GM12878 (cell line): ENCODE measurements around the gene AP5Z1. TPM values are rescaled to one million over a fixed set of nuclear protein-coding genes. Genes with fewer than 3 reads are reported as not detected.

ENCODE experiments used
- ATAC-seq: fragments of 200-7000 bp; cut with Tn5 transposase; 3 replicates; pipeline ENCODE4 v1.9.1; 2020; ENCODE audit warnings: mild to moderate bottlenecking, moderate library complexity
- BruUV-seq: library from RNA; stranded (reverse); fragments of 400-500 nt; replicated peaks from 2 replicates; lab custom pipeline; 2021; lab: Mats Ljungman, UMichigan
- CTCF ChIA-PET: fragments of 300-600 bp; sonication (Branson Sonifier 250); formaldehyde crosslinking; extraction: SDS; loops from one replicate; lab custom pipeline; 2021; ENCODE audit warnings: inconsistent platforms; lab: Yijun Ruan, JAX
- POLR2A ChIA-PET: fragments of 350-600 bp; formaldehyde crosslinking; extraction: SDS; loops from one replicate; lab custom pipeline; 2021; ENCODE audit warnings: inconsistent platforms; lab: Charles Lee
- RAD21 ChIA-PET: fragments of 300-600 bp; sonication (Branson Sonifier 250); formaldehyde crosslinking; loops from one replicate; lab custom pipeline; 2023; ENCODE audit warnings: antibody characterized with exemption; ENCODE audit not compliant: unreplicated experiment; lab: Charles Lee
- SMC1A ChIA-PET: fragments of 300-600 bp; sonication (Branson Sonifier 250); formaldehyde crosslinking; loops from one replicate; lab custom pipeline; 2023; ENCODE audit not compliant: unreplicated experiment, uncharacterized antibody; lab: Charles Lee
- DNase-seq: peaks from one replicate; pipeline ENCODE4 v3.0.0-alpha.2; 2011; ENCODE audit warnings: low read depth, low spot score
- FAIRE-seq: peaks from 3 replicates; lab custom pipeline; 2011; peaks lifted over from hg19 to GRCh38; lab: Jason Lieb, UNC
- H2AFZ ChIP-seq: 2 replicates; pipeline ENCODE4 v1.6.0; 2011; ENCODE audit warnings: low read depth, low read length, control low read depth; ENCODE audit not compliant: control insufficient read depth
- H3K27ac ChIP-seq: 2 replicates; pipeline ENCODE4 v1.5.1; 2011; ENCODE audit warnings: control low read depth; ENCODE audit not compliant: control insufficient read depth, insufficient read depth
- H3K27me3 ChIP-seq, 2 experiments: replicated peaks in 1 of 2; 2 replicates each; pipeline versions ENCODE4 v1.6.0 to v1.6.1; 2011; ENCODE audit warnings: low read length in 1 of 2; ENCODE audit not compliant: control insufficient read depth in 2 of 2, insufficient read depth in 2 of 2
- H3K36me3 ChIP-seq, 2 experiments: 2 replicates each; pipeline ENCODE4 v1.5.1; 2011; ENCODE audit warnings: low read length in 1 of 2; ENCODE audit not compliant: control insufficient read depth in 2 of 2, insufficient read depth in 2 of 2
- H3K4me1 ChIP-seq: 2 replicates; pipeline ENCODE4 v1.6.1; 2011; ENCODE audit warnings: mild to moderate bottlenecking, low read length, moderate library complexity, mixed read lengths; ENCODE audit not compliant: control insufficient read depth, insufficient read depth
- H3K4me2 ChIP-seq: 2 replicates; pipeline ENCODE4 v1.6.0; 2011; ENCODE audit warnings: control low read depth; ENCODE audit not compliant: control insufficient read depth, insufficient read depth
- H3K4me3 ChIP-seq: fragments of 200-600 bp; sonication (generic); 2 replicates; pipeline ENCODE4 v1.5.1; 2016
- H3K79me2 ChIP-seq: 2 replicates; pipeline ENCODE4 v1.6.0; 2011; ENCODE audit warnings: low read length; ENCODE audit not compliant: control insufficient read depth, insufficient read depth
- H3K9ac ChIP-seq: 2 replicates; pipeline ENCODE4 v1.8.0; 2011; ENCODE audit warnings: low read length, control low read depth, mixed read lengths; ENCODE audit not compliant: control insufficient read depth, insufficient read depth
- H3K9me3 ChIP-seq: replicated peaks from 3 replicates; pipeline ENCODE4 v1.5.1; 2011; ENCODE audit warnings: mild to moderate bottlenecking, low read length; ENCODE audit not compliant: control insufficient read depth, insufficient read depth
- H4K20me1 ChIP-seq: 2 replicates; pipeline ENCODE4 v1.6.0; 2011; ENCODE audit not compliant: control insufficient read depth, insufficient read depth
- BHLHE40 ChIP-seq, 2 experiments: fragments of 450-650 bp in 1 of 2; IDR thresholded peaks; 2 replicates each; pipeline ENCODE4 v1.6.1; 2011 to 2017; ENCODE audit warnings: low read depth in 2 of 2, borderline replicate concordance in 1 of 2, improper control_type of control experiment in 1 of 2, low read length in 1 of 2, mild to moderate bottlenecking in 1 of 2
- CHD4 ChIP-seq: fragments of 200-600 bp; sonication (generic); IDR thresholded peaks from 2 replicates; pipeline ENCODE4 v1.6.1; 2016; ENCODE audit warnings: mild to moderate bottlenecking
- MEF2B ChIP-seq: fragments of 450-650 bp; IDR thresholded peaks from 2 replicates; pipeline ENCODE4 v1.6.1; 2018; ENCODE audit warnings: mild to moderate bottlenecking, moderate library complexity; ENCODE audit not compliant: partially characterized antibody, poor library complexity, severe bottlenecking
- PAX5 ChIP-seq: IDR thresholded peaks from 2 replicates; pipeline ENCODE4 v1.6.1; 2011; ENCODE audit warnings: low read depth, low read length, borderline replicate concordance
- RAD21 ChIP-seq: IDR thresholded peaks from 2 replicates; pipeline ENCODE4 v1.6.1; 2011; ENCODE audit warnings: mild to moderate bottlenecking, low read depth, low read length, moderate library complexity; ENCODE audit not compliant: insufficient read depth
- SIN3A ChIP-seq: IDR thresholded peaks from 2 replicates; pipeline ENCODE4 v1.6.1; 2012; ENCODE audit warnings: low read depth, low read length, improper control_type of control experiment
- SMAD1 ChIP-seq: fragments of 450-650 bp; IDR thresholded peaks from 2 replicates; pipeline ENCODE4 v1.6.1; 2018; ENCODE audit warnings: mild to moderate bottlenecking, low read depth; ENCODE audit not compliant: partially characterized antibody
- STAT3 ChIP-seq: IDR thresholded peaks from 2 replicates; pipeline ENCODE4 v1.6.1; 2011; ENCODE audit warnings: low read depth, low read length, improper control_type of control experiment
- ZNF384 ChIP-seq: IDR thresholded peaks from 2 replicates; pipeline ENCODE4 v1.6.1; 2012; ENCODE audit warnings: low read depth, mild to moderate bottlenecking, low read length, improper control_type of control experiment, borderline replicate concordance
- WGBS: methylation state at CpG from one replicate; pipeline ENCODE4 v1.1.6; 2016; ENCODE audit warnings: low lambda C conversion rate; ENCODE audit not compliant: insufficient replicate concordance, insufficient coverage; ENCODE audit errors: missing lambda C conversion rate; 5-methylcytosine and 5-hydroxymethylcytosine counted together
- in situ Hi-C: fragments of 300-500 bp; cut with MboI; formaldehyde crosslinking; loops from 9 replicates; pipeline ENCODE4 v1.14.3; 2018; ENCODE audit warnings: mixed read lengths
- intact Hi-C: fragments of 100-400 bp; cut with micrococcal nuclease; formaldehyde crosslinking; loops from one replicate; pipeline ENCODE4 v1.14.2; 2022; ENCODE audit not compliant: unreplicated experiment
- polyA plus RNA-seq, 11 experiments: library from polyadenylated mRNA; depleted of rRNA in 4 of 11; unstranded in 6 of 11; stranded (reverse) in 5 of 11; fragments of >200 nt; fragmentation: Nextera tagmentation in 4 of 11; fragmentation: Illumina TruSeq in 1 of 11; extraction: Ambion mirVana in 4 of 11; extraction: Trizol in 1 of 11; gene quantifications; 1 replicate in 1 of 11; 2 replicates in 10 of 11; pipeline versions ENCODE4 v1.2.1 to v1.2.3, GENCODE V29; 2011 to 2016; ENCODE audit warnings: inconsistent platforms in 2 of 11, missing spikeins in 2 of 11, low read depth in 1 of 11
- total RNA-seq, 4 experiments: library from RNA; depleted of rRNA in 3 of 4; stranded (reverse); fragments of >200 nt in 3 of 4; fragmentation: Illumina TruSeq in 1 of 4; extraction: Trizol in 1 of 4; gene quantifications; 2 replicates each; pipeline versions ENCODE4 v1.2.1 to v1.2.3, GENCODE V29; 2013 to 2021
- TF ChIP-seq, protein P1 (sequence below): fragments of 450-650 bp; IDR thresholded peaks from 2 replicates; pipeline ENCODE4 v1.6.1; 2016; ENCODE audit warnings: mild to moderate bottlenecking
- TF ChIP-seq, protein P2 (sequence below): fragments of 150-350 bp; IDR thresholded peaks from 2 replicates; pipeline ENCODE4 v1.6.1; 2014; ENCODE audit warnings: mild to moderate bottlenecking, low read depth, low read length
- TF ChIP-seq, protein P3 (sequence below): fragments of 450-650 bp; IDR thresholded peaks from 2 replicates; pipeline ENCODE4 v1.6.1; 2017; ENCODE audit warnings: mild to moderate bottlenecking

The AP5Z1 gene
- total and polyA plus RNA-seq, 10 of the 15 experiments (the other 5 are each of a cell fraction or from before 2014, with no cell fraction given): 0.37 to 43.4 (median 19.4) TPM

DNA sequence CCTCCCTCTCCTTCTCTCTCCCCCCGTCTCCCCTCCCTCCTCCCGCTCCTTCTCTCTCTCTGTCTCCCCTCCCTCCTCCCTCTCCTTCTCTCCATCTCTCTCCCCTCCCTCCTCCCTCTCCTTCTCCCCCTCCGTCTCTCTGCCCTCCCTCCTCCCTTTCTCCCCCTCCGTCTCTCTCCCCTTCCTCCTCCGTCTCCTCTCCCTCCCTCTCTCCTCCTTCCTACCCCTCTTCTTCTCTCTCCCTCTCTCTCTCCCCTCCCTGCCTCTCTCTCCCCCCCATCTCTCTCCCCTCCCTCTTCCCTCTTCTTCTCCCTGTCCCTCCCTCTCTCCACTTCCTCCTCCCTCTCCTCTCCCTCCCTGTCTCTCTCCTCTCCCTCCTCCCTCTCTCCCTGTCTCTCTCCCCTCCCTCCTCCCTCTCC is 32.2 kb downstream of the AP5Z1 start:
- ATAC-seq (no peak), FAIRE-seq (no peak)
- Histone ChIP-seq H3K9ac (no peak overlapping the region), H3K4me3 (no peak overlapping the region), H4K20me1 (no peaks in the 10 kb centered on the region), H3K79me2 (no peaks in the 10 kb centered on the region)
- intact Hi-C loops: no loop called here
- ChIA-PET CTCF (no interaction called here), RAD21 (no interaction called here)
- 0% methylated on average over 1 of the region's 5 CpGs for WGBS
- TF ChIP-seq MEF2B: no peak
- TF ChIP-seq RAD21: no peak
- TF ChIP-seq ZNF384: no peak
- TF ChIP-seq, protein P1, sequence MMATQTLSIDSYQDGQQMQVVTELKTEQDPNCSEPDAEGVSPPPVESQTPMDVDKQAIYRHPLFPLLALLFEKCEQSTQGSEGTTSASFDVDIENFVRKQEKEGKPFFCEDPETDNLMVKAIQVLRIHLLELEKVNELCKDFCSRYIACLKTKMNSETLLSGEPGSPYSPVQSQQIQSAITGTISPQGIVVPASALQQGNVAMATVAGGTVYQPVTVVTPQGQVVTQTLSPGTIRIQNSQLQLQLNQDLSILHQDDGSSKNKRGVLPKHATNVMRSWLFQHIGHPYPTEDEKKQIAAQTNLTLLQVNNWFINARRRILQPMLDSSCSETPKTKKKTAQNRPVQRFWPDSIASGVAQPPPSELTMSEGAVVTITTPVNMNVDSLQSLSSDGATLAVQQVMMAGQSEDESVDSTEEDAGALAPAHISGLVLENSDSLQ: no peak
- TF ChIP-seq SIN3A: no peak
- TF ChIP-seq BHLHE40 (IDR thresholded peaks at IDR 0.05; ENCODE audit: borderline replicate concordance in 1 of 2, low read depth in 2 of 2, low read length in 1 of 2): no peak
- TF ChIP-seq CHD4: no peak
- TF ChIP-seq, all 136 proteins: peak for 0
- no peak for DNase-seq
- POLR2A ChIA-PET: no interaction called here
- H3K9me3 ChIP-seq: no peaks in the 10 kb centered on the region
- in situ Hi-C loops: no loop called here
- no peaks in the 10 kb centered on the region for H3K27me3 ChIP-seq
- no peaks in the 10 kb centered on the region for H3K4me1 ChIP-seq
- H3K27ac ChIP-seq: no peak overlapping the region
- no peak overlapping the region for H2AFZ ChIP-seq
- H3K36me3 ChIP-seq: no peaks in the 10 kb centered on the region
- H3K4me2 ChIP-seq: no peak overlapping the region
- SMC1A ChIA-PET: no interaction called here
- no TSS peak for BruUV-seq

DNA sequence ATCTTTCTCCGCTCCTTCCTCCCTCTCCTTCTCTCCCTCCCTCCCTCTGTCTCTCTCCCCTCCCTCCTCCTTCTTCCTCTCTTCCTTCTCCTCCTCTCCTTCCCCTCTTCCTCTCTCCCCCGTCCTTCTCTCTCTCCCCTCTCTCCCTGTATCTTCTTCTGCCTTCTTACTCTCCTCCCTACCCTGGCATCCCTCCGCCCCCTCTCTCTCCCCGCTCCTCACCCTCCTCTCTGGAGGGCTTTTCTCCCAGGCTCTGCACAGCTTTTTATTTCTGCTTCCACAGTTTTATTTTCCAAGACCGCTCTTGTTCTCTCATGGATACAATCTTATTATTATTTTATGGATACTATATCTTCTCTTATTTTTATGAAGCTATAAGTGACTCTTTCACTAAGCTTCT is 32.6 kb downstream of the AP5Z1 start:
- intact Hi-C loops (no loop called here), in situ Hi-C loops (no loop called here)
- POLR2A ChIA-PET: no interaction called here
- SMC1A ChIA-PET: no interaction called here
- FAIRE-seq (no peak), ATAC-seq (no peak), DNase-seq (no peak)
- H3K27ac ChIP-seq: no peak overlapping the region
- H3K9ac ChIP-seq: no peak overlapping the region
- no peaks in the 10 kb centered on the region for H3K36me3 ChIP-seq
- H3K4me1 ChIP-seq: no peaks in the 10 kb centered on the region
- no peak overlapping the region for H2AFZ ChIP-seq
- RAD21 ChIA-PET: no interaction called here
- H4K20me1 ChIP-seq: no peaks in the 10 kb centered on the region
- BruUV-seq: no TSS peak
- H3K4me3 ChIP-seq: no peak overlapping the region
- CTCF ChIA-PET: no interaction called here
- no peaks in the 10 kb centered on the region for H3K27me3 ChIP-seq
- H3K79me2 ChIP-seq: no peaks in the 10 kb centered on the region
- WGBS: 52% methylated on average over 5 of the region's 5 CpGs
- no peaks in the 10 kb centered on the region; the same call in 2 of the 3 replicates for H3K9me3 ChIP-seq
- H3K4me2 ChIP-seq: no peak overlapping the region
- no peak for TF ChIP-seq STAT3
- no peak for TF ChIP-seq PAX5
- TF ChIP-seq, protein P2, sequence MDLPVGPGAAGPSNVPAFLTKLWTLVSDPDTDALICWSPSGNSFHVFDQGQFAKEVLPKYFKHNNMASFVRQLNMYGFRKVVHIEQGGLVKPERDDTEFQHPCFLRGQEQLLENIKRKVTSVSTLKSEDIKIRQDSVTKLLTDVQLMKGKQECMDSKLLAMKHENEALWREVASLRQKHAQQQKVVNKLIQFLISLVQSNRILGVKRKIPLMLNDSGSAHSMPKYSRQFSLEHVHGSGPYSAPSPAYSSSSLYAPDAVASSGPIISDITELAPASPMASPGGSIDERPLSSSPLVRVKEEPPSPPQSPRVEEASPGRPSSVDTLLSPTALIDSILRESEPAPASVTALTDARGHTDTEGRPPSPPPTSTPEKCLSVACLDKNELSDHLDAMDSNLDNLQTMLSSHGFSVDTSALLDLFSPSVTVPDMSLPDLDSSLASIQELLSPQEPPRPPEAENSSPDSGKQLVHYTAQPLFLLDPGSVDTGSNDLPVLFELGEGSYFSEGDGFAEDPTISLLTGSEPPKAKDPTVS: no peak
- TF ChIP-seq SMAD1: no peak
- TF ChIP-seq, protein P3, sequence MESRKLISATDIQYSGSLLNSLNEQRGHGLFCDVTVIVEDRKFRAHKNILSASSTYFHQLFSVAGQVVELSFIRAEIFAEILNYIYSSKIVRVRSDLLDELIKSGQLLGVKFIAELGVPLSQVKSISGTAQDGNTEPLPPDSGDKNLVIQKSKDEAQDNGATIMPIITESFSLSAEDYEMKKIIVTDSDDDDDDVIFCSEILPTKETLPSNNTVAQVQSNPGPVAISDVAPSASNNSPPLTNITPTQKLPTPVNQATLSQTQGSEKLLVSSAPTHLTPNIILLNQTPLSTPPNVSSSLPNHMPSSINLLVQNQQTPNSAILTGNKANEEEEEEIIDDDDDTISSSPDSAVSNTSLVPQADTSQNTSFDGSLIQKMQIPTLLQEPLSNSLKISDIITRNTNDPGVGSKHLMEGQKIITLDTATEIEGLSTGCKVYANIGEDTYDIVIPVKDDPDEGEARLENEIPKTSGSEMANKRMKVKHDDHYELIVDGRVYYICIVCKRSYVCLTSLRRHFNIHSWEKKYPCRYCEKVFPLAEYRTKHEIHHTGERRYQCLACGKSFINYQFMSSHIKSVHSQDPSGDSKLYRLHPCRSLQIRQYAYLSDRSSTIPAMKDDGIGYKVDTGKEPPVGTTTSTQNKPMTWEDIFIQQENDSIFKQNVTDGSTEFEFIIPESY: no peak
